Upper lobe of left lung (tissue), 6 donors: ENCODE results near the gene DNAJC10. TPM values are rescaled to one million over a fixed set of nuclear protein-coding genes. Genes with fewer than 3 reads are reported as not detected.
A peak's percentile ranks its signal among the peaks of the same experiment; 100 is the strongest.

Experiments used
- ATAC-seq, 2 donors: fragments of 200-7000 bp; cut with Tn5 transposase; one replicate each; pipeline ENCODE4 v1.9.1; 2022; ENCODE audit warnings: mild to moderate bottlenecking in 2 of 2, moderate library complexity in 2 of 2; ENCODE audit not compliant: low FRiP score in 2 of 2
- DNase-seq, 2 donors: peaks; one replicate each; pipeline ENCODE4 v3.0.0-alpha.2; 2019 to 2020
- H3K27ac ChIP-seq, 4 donors: fragments of 200-600 bp; sonication (generic); one replicate each; pipeline ENCODE4 v1.5.1; 2016 to 2019
- H3K27me3 ChIP-seq, 4 donors: fragments of 200-600 bp; sonication (generic); one replicate each; pipeline ENCODE4 v1.5.1; 2017 to 2019
- H3K36me3 ChIP-seq, 4 donors: fragments of 200-600 bp; sonication (generic); one replicate each; pipeline ENCODE4 v1.5.1; 2016 to 2019
- H3K4me1 ChIP-seq, 4 donors: fragments of 200-600 bp; sonication (generic); one replicate each; pipeline ENCODE4 v1.5.1; 2018 to 2019
- H3K4me3 ChIP-seq, 4 donors: fragments of 200-600 bp; sonication (generic); one replicate each; pipeline ENCODE4 v1.5.1; 2017 to 2019; ENCODE audit warnings: mild to moderate bottlenecking in 2 of 4, moderate library complexity in 1 of 4
- H3K9me3 ChIP-seq, 4 donors: fragments of 200-600 bp; sonication (generic); one replicate each; pipeline ENCODE4 v1.5.1; 2018 to 2019
- CTCF ChIP-seq, 6 experiments: fragments of 450-650 bp in 4 of 6; fragments of 200-600 bp in 2 of 6; sonication (generic) in 2 of 6; IDR thresholded peaks; one replicate each; pipeline ENCODE4 v1.5.1; 2016 to 2019; ENCODE audit warnings: antibody characterized with exemption in 6 of 6
- EP300 ChIP-seq, 4 donors: sonication (generic); formaldehyde crosslinking; IDR thresholded peaks; one replicate each; pipeline ENCODE4 v1.5.1; 2017; ENCODE audit warnings: antibody characterized with exemption in 4 of 4, control low read depth in 2 of 4
- POLR2A ChIP-seq, 4 donors: fragments of 450-650 bp; IDR thresholded peaks; one replicate each; pipeline ENCODE4 v1.5.1; 2016 to 2017; ENCODE audit warnings: antibody characterized with exemption in 4 of 4, mild to moderate bottlenecking in 2 of 4
- POLR2AphosphoS5 ChIP-seq, 2 donors: sonication (generic); formaldehyde crosslinking; IDR thresholded peaks; one replicate each; pipeline ENCODE4 v1.5.1; 2017; ENCODE audit warnings: antibody characterized with exemption in 2 of 2
- WGBS, 2 donors: methylation state at CpG; one replicate each; pipeline ENCODE4 v1.1.5; 2017 to 2018; 5-methylcytosine and 5-hydroxymethylcytosine counted together
- total RNA-seq, 6 donors: library from RNA; depleted of rRNA in 4 of 6; stranded (reverse); fragments of >200 nt in 4 of 6; gene quantifications; one replicate each; pipeline versions ENCODE4 v1.1.0 to v1.2.1, GENCODE V29; 2016 to 2021
- donor health status: DM: no; HTN: no; CAD: no; lungs with moderate emphysema.
- donor health status: DM: no; HTN: yes; CAD: no; lungs with severe emphysema.

DNAJC10 gene
- total RNA-seq = 10 to 100 TPM; 13.7 to 94.6 (median 57.9) TPM

- peak; percentile 96 to 98 for ATAC-seq
Measured at GRCh38 chr2:182715892-182716649, at the start of gene DNAJC10. Gene DNAJC10 (plus strand): TSS chr2:182716257. CDS start chr2:182718087, 1,830 bp downstream.

GRCh38 chr2:182666674-182667314 is 49.3 kb upstream of the DNAJC10 start:
- ATAC-seq = peak in 1 of 2 donors; percentile 47
- H3K4me3 ChIP-seq = no peak overlapping the region
- no peaks in the 10 kb centered on the region for H3K36me3 ChIP-seq
- no peak for DNase-seq
- no peak overlapping the region for H3K27ac ChIP-seq
- TF ChIP-seq CTCF (IDR thresholded peaks at IDR 0.05) = peak in 4 of 6 experiments; percentile 9 to 39 (median 28)
- TF ChIP-seq POLR2A (IDR thresholded peaks at IDR 0.05) = no peak
- TF ChIP-seq POLR2AphosphoS5 (IDR thresholded peaks at IDR 0.05) = no peak
- TF ChIP-seq EP300 (IDR thresholded peaks at IDR 0.05) = no peak
- WGBS, 2 donors = 31 to 54% methylated on average over 1 of the region's 1 CpG
- H3K9me3 ChIP-seq = no peaks in the 10 kb centered on the region
- peaks cover 0 to 5% (median 0%) of the 10 kb centered on the region in 4 donors for H3K4me1 ChIP-seq
- no peaks in the 10 kb centered on the region for H3K27me3 ChIP-seq

More at GRCh38 chr2:182715892-182716649, at the start of gene DNAJC10:
- Histone ChIP-seq H3K9me3 (no peaks in the 10 kb centered on the region), H3K36me3 (peaks cover 0 to 13% (median 1%) of the 10 kb centered on the region in 4 donors), H3K27me3 (no peaks in the 10 kb centered on the region), H3K4me1 (peaks cover 8 to 29% (median 21%) of the 10 kb centered on the region in 4 donors), H3K4me3 (peak within 1 kb of the TSS; percentile 75 to 99 (median 84)), H3K27ac (peak within 1 kb of the TSS; percentile 81 to 90 (median 86))
- DNase-seq = peak; percentile 90 to 99
- 0 to 1% methylated on average over 17 to 36 of the region's 69 CpGs for WGBS, 2 donors
- no peak for TF ChIP-seq EP300 (IDR thresholded peaks at IDR 0.05)
- TF ChIP-seq CTCF (IDR thresholded peaks at IDR 0.05) = peak in 1 of 6 experiments; percentile 11
- TF ChIP-seq POLR2A (IDR thresholded peaks at IDR 0.05) = peak in 2 of 4 donors; percentile 55 to 79
- peak; percentile 53 to 73 for TF ChIP-seq POLR2AphosphoS5 (IDR thresholded peaks at IDR 0.05)

- WGBS, 2 donors = 83 to 90% methylated on average over 1 of the region's 1 CpG
- no peaks in the 10 kb centered on the region for H3K9me3 ChIP-seq
- DNase-seq (no peak), ATAC-seq (no peak)
- TF ChIP-seq EP300 (IDR thresholded peaks at IDR 0.05) (no peak), CTCF (IDR thresholded peaks at IDR 0.05) (peak in 1 of 6 experiments; percentile 2), POLR2AphosphoS5 (IDR thresholded peaks at IDR 0.05) (no peak), POLR2A (IDR thresholded peaks at IDR 0.05) (no peak)
- H3K27me3 ChIP-seq = no peaks in the 10 kb centered on the region
- H3K4me3 ChIP-seq = no peak overlapping the region
- H3K27ac ChIP-seq = no peak overlapping the region
- H3K36me3 ChIP-seq = no peaks in the 10 kb centered on the region
- peaks cover 0 to 5% (median 0%) of the 10 kb centered on the region in 4 donors for H3K4me1 ChIP-seq
Measured at GRCh38 chr2:182667315-182667695, 48.8 kb upstream of the DNAJC10 start.

- no peak overlapping the region for H3K4me3 ChIP-seq
- WGBS, 2 donors = 51 to 56% methylated on average over 6 of the region's 6 CpGs
- H3K4me1 ChIP-seq = peaks cover 0 to 5% (median 0%) of the 10 kb centered on the region in 4 donors
- no peaks in the 10 kb centered on the region for H3K27me3 ChIP-seq
- H3K27ac ChIP-seq = no peak overlapping the region
- no peaks in the 10 kb centered on the region for H3K9me3 ChIP-seq
- ATAC-seq (peak; percentile 36 to 68), DNase-seq (peak; percentile 5 to 21)
- H3K36me3 ChIP-seq = no peaks in the 10 kb centered on the region
- TF ChIP-seq POLR2A (IDR thresholded peaks at IDR 0.05) (no peak), POLR2AphosphoS5 (IDR thresholded peaks at IDR 0.05) (no peak), EP300 (IDR thresholded peaks at IDR 0.05) (no peak), CTCF (IDR thresholded peaks at IDR 0.05) (no peak)
Measured at GRCh38 chr2:182668671-182669070, 47.4 kb upstream of the DNAJC10 start.
